Kidney glomerular epithelial cell (primary cell): ENCODE data around the gene G6PD.
"Not testable (repeated sequence)": the region's sequence is repeated elsewhere in the genome, so short reads cannot be mapped to it uniquely, and the experiment has no call there.

Source experiments
- DNase-seq: peaks from one replicate; lab custom pipeline; 2025; lab: John Stamatoyannopoulos, UW

The G6PD gene

GRCh38 chrX:154546354-154547244 lies at the start of gene G6PD:
Gene G6PD, minus strand, starts transcription at chrX:154546846. Its CDS starts 691 bp downstream, at chrX:154546155.
- DNase-seq: no peak

- no peak for DNase-seq
Measured at GRCh38 chrX:154595559-154596249, 49.1 kb upstream of the G6PD start.

- DNase-seq: no peak
Measured at GRCh38 chrX:154594491-154594890, 47.8 kb upstream of the G6PD start.

- no peak for DNase-seq
Measured at GRCh38 chrX:154593201-154593600, 46.6 kb upstream of the G6PD start.

GRCh38 chrX:154592505-154592904 lies 45.9 kb upstream of the G6PD start:
- no peak for DNase-seq

- DNase-seq: not testable (repeated sequence)
Measured at GRCh38 chrX:154590415-154590814, 43.8 kb upstream of the G6PD start.

- DNase-seq: not testable (repeated sequence)
Measured at GRCh38 chrX:154584585-154585183, 38.0 kb upstream of the G6PD start, which contains the start of gene CTAG1A. Gene CTAG1A, plus strand, starts transcription at chrX:154585133. Its CDS starts 74 bp downstream, at chrX:154585207.

GRCh38 chrX:154582994-154583393 lies 36.3 kb upstream of the G6PD start:
- not testable (repeated sequence) for DNase-seq

- DNase-seq: not testable (repeated sequence)
Measured at GRCh38 chrX:154575076-154575475, 28.4 kb upstream of the G6PD start.

GRCh38 chrX:154573061-154573460 lies 26.4 kb upstream of the G6PD start:
- not testable (repeated sequence) for DNase-seq

GRCh38 chrX:154570361-154570760 lies 23.7 kb upstream of the G6PD start:
- not testable (repeated sequence) for DNase-seq

- DNase-seq: not testable (repeated sequence)
Measured at GRCh38 chrX:154562295-154562694, 15.6 kb upstream of the G6PD start.

GRCh38 chrX:154560326-154560725 lies 13.7 kb upstream of the G6PD start:
- not testable (repeated sequence) for DNase-seq

- DNase-seq: not testable (repeated sequence)
Measured at GRCh38 chrX:154558896-154559295, 12.2 kb upstream of the G6PD start.

GRCh38 chrX:154558060-154558690 lies 11.5 kb upstream of the G6PD start:
- not testable (repeated sequence) for DNase-seq

- not testable (repeated sequence) for DNase-seq
Measured at GRCh38 chrX:154552112-154552806, 5.6 kb upstream of the G6PD start.

GRCh38 chrX:154549766-154550165 lies 3.1 kb upstream of the G6PD start:
- no peak for DNase-seq

GRCh38 chrX:154548028-154548316 lies 1.3 kb upstream of the G6PD start:
- no peak for DNase-seq

- DNase-seq: peak; percentile 73
Measured at GRCh38 chrX:154547245-154548027, 790 bp upstream of the G6PD start, which contains the start of gene IKBKG. Gene IKBKG, plus strand, starts transcription at chrX:154547620. Its CDS starts 4,383 bp downstream, at chrX:154552003.

- DNase-seq: no peak
Measured at GRCh38 chrX:154545673-154546274, 872 bp downstream of the G6PD start.
